Measurements from ENCODE around the gene NUS1. TPM values are rescaled to one million over a fixed set of nuclear protein-coding genes. Genes with fewer than 3 reads are reported as not detected.
"Not testable (repeated sequence)": the region's sequence is repeated elsewhere in the genome, so short reads cannot be mapped to it uniquely, and the experiment has no call there.

The NUS1 gene
- total and polyA plus RNA-seq, 5 donors from 2014 or later = 12.6 to 24.6 (median 15.9) TPM

DNA sequence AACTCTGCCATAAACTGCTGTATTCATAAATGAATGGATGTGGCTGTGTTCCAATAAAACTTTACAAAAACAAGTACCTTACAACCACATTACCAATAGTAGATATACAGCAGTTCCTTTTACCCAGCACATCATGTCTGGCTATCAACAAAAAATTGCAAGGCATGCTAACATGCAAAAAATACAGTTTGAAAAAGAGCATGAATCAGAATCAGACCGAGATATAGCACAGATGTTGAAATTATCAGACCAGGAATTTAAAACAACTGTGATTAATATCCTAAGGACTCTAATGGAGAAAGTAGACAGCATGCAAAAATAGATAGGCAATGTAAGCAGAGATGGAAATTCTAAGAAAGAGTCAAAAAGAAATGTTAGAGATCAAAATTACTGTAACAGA lies 8.4 kb upstream of the NUS1 start:
- H3K4me1 ChIP-seq (ENCODE audit: control insufficient read depth, insufficient read depth, low read length, poor library complexity, severe bottlenecking) = no peaks in the 10 kb centered on the region
- H3K9me3 Mint-ChIP-seq = no peaks in the 10 kb centered on the region
- H3K36me3 Mint-ChIP-seq = no peaks in the 10 kb centered on the region
- H3K36me3 ChIP-seq (ENCODE audit: control insufficient read depth, insufficient read depth, low read length) = no peaks in the 10 kb centered on the region
- DNase-seq (no peak), ATAC-seq (ENCODE audit: low read depth in 2 of 2) (no peak)
- no peak overlapping the region for H3K27ac Mint-ChIP-seq
- H3K27me3 ChIP-seq (ENCODE audit: control insufficient read depth, insufficient read depth, low read length) = no peaks in the 10 kb centered on the region
- no peaks in the 10 kb centered on the region for H3K9me3 ChIP-seq (ENCODE audit: control insufficient read depth in 2 of 2, low read length in 2 of 2)
- H3K4me3 Mint-ChIP-seq = no peak overlapping the region
- no peak overlapping the region for H3K27ac ChIP-seq (ENCODE audit: insufficient read depth, low read length, poor library complexity, severe bottlenecking)
- no peak overlapping the region for H3K4me3 ChIP-seq (ENCODE audit: low read depth, low read length)
- H3K27me3 Mint-ChIP-seq = no peaks in the 10 kb centered on the region
- H3K4me1 Mint-ChIP-seq = no peaks in the 10 kb centered on the region

DNA sequence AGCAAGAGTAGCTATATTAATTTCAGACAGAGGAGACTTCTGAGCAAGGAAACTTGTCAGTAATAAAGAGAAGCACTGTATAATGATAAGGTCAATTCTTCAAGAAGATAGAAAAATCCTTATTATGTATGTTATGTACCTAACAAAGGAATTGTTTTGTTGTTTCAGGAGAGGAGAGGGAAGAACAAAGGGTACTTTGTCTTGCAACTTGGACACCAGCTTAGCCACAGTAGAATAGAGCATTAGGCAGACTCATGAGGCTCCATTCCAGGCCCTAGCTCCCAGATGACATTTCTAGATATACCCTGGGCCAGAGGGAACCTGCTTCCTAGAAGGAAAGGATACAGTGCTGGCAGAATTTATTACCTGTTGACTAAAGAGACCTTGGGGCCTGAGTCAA lies 6.5 kb upstream of the NUS1 start:
- Histone ChIP-seq H3K4me1 (ENCODE audit: control insufficient read depth, insufficient read depth, low read length, poor library complexity, severe bottlenecking) (no peaks in the 10 kb centered on the region), H3K27ac (ENCODE audit: insufficient read depth, low read length, poor library complexity, severe bottlenecking) (no peak overlapping the region), H3K36me3 (ENCODE audit: control insufficient read depth, insufficient read depth, low read length) (no peaks in the 10 kb centered on the region), H3K4me3 (ENCODE audit: low read depth, low read length) (no peak overlapping the region), H3K27me3 (ENCODE audit: control insufficient read depth, insufficient read depth, low read length) (no peaks in the 10 kb centered on the region), H3K9me3 (ENCODE audit: control insufficient read depth in 2 of 2, low read length in 2 of 2) (no peaks in the 10 kb centered on the region)
- no peaks in the 10 kb centered on the region for H3K36me3 Mint-ChIP-seq
- H3K4me3 Mint-ChIP-seq = no peak overlapping the region
- H3K27ac Mint-ChIP-seq = peak overlapping the region in 1 of 3 donors; percentile 43
- DNase-seq (no peak), ATAC-seq (ENCODE audit: low read depth in 2 of 2) (no peak)
- no peaks in the 10 kb centered on the region for H3K9me3 Mint-ChIP-seq
- H3K27me3 Mint-ChIP-seq = no peaks in the 10 kb centered on the region
- H3K4me1 Mint-ChIP-seq = peaks cover 0 to 3% (median under 1%) of the 10 kb centered on the region in 4 donors

DNA sequence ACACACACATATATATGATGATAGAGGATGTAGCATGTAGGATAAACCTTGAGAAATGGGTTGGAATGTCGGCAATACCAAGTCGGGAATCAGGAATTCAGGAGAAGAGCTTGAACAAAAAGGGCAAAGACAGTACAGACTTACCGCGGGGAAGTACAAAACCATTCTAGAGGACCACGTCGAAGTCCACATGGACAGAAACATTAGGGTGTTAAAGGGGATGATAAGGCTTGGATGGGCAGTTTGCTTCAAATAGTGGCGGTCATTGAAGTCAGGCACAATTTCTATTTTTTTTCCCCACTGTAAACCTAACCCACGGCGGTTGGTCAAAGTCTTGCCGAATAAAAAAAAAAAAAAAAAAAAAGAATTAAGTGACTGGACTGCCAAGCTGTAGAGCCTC lies 766 bp upstream of the NUS1 start:
- peaks cover 14 to 50% (median 40%) of the 10 kb centered on the region in 4 donors for H3K4me1 Mint-ChIP-seq
- H3K36me3 Mint-ChIP-seq = peaks cover 10% of the 10 kb centered on the region
- Histone ChIP-seq H3K4me3 (ENCODE audit: low read depth, low read length) (peak overlapping the region; percentile 93), H3K27ac (ENCODE audit: insufficient read depth, low read length, poor library complexity, severe bottlenecking) (peak overlapping the region; percentile 62), H3K36me3 (ENCODE audit: control insufficient read depth, insufficient read depth, low read length) (no peaks in the 10 kb centered on the region), H3K9me3 (ENCODE audit: control insufficient read depth in 2 of 2, low read length in 2 of 2) (no peaks in the 10 kb centered on the region), H3K27me3 (ENCODE audit: control insufficient read depth, insufficient read depth, low read length) (no peaks in the 10 kb centered on the region), H3K4me1 (ENCODE audit: control insufficient read depth, insufficient read depth, low read length, poor library complexity, severe bottlenecking) (peaks cover 40% of the 10 kb centered on the region)
- DNase-seq = no peak
- ATAC-seq (ENCODE audit: low read depth in 2 of 2) = no peak
- H3K27me3 Mint-ChIP-seq = peaks cover 5% of the 10 kb centered on the region
- peak overlapping the region; percentile 65 to 92 (median 76) for H3K27ac Mint-ChIP-seq
- H3K9me3 Mint-ChIP-seq = peaks cover 0 to 1% (median 0%) of the 10 kb centered on the region in 7 donors
- H3K4me3 Mint-ChIP-seq = peak overlapping the region; percentile 82 to 97 (median 92)

DNA sequence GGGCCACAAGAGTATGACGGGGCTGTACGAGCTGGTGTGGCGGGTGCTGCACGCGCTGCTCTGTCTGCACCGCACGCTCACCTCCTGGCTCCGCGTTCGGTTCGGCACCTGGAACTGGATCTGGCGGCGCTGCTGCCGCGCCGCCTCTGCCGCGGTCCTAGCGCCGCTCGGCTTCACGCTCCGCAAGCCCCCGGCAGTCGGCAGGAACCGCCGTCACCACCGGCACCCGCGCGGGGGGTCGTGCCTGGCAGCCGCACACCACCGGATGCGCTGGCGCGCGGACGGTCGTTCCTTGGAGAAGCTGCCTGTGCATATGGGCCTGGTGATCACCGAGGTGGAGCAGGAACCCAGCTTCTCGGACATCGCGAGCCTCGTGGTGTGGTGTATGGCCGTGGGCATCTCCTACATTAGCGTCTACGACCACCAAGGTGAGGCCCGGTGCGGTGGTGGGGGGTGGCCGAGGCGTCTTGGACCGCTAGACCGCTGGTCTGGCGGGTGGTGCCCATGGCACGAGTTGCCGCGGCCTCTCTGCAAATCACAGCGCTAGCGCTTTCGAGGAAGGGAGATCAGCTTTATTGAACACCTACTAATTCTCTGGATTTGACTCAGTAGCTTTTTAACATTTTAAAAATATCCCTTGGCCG lies 511 bp downstream of the NUS1 start:
- peak in 2 of 3 donors; percentile 10 to 13 for DNase-seq
- Histone ChIP-seq H3K27ac (ENCODE audit: insufficient read depth, low read length, poor library complexity, severe bottlenecking) (peak overlapping the region; percentile 62), H3K4me3 (ENCODE audit: low read depth, low read length) (peak overlapping the region; percentile 68), H3K4me1 (ENCODE audit: control insufficient read depth, insufficient read depth, low read length, poor library complexity, severe bottlenecking) (peaks cover 53% of the 10 kb centered on the region)
- Mint-ChIP-seq H3K36me3 (peaks cover 14% of the 10 kb centered on the region), H3K27ac (peak overlapping the region; percentile 56 to 92 (median 92)), H3K4me3 (peak overlapping the region; percentile 82 to 97 (median 92)), H3K4me1 (peaks cover 24 to 63% (median 53%) of the 10 kb centered on the region in 4 donors)
- not testable (repeated sequence) for H3K27me3 Mint-ChIP-seq; H3K36me3 ChIP-seq (ENCODE audit: control insufficient read depth, insufficient read depth, low read length); H3K27me3 ChIP-seq (ENCODE audit: control insufficient read depth, insufficient read depth, low read length); H3K9me3 Mint-ChIP-seq; H3K9me3 ChIP-seq (ENCODE audit: control insufficient read depth in 2 of 2, low read length in 2 of 2)
- peak; percentile 31 to 39 for ATAC-seq (ENCODE audit: low read depth in 2 of 2)

DNA sequence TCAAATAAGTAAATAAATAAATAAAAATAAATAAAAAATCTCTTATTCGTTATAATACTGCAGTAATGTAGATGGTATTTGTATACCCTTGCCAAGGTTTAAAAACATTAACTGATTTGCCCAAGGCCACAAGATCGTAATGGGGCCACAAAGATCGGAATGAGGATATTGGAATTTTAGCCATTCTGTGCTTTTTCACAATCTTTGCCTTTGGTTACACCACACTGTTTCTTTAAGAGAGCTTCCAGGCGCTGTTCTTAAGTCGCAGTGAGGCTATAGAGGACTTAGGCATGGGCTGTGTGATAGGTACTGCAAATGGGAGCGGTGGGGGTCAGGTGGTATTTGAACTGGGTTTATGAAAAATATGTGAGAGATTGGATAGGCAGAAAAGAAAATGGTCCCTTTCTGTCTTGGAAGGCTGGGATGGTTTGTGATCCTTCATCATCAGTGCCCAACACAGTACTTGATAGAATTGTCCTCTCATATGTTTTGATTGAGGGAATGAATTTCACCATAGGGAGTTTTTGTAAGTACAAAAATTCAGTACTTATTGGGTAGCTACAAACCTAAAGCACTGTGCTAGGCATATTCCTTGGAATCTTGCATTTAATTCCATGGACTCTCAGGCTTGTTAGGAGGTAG lies 1.4 kb downstream of the NUS1 start:
- Histone ChIP-seq H3K27me3 (ENCODE audit: control insufficient read depth, insufficient read depth, low read length) (no peaks in the 10 kb centered on the region), H3K36me3 (ENCODE audit: control insufficient read depth, insufficient read depth, low read length) (no peaks in the 10 kb centered on the region), H3K9me3 (ENCODE audit: control insufficient read depth in 2 of 2, low read length in 2 of 2) (no peaks in the 10 kb centered on the region), H3K27ac (ENCODE audit: insufficient read depth, low read length, poor library complexity, severe bottlenecking) (no peak overlapping the region), H3K4me1 (ENCODE audit: control insufficient read depth, insufficient read depth, low read length, poor library complexity, severe bottlenecking) (peaks cover 55% of the 10 kb centered on the region), H3K4me3 (ENCODE audit: low read depth, low read length) (peak overlapping the region; percentile 64)
- Mint-ChIP-seq H3K4me1 (peaks cover 31 to 72% (median 61%) of the 10 kb centered on the region in 4 donors), H3K9me3 (peaks cover 0 to 1% (median 0%) of the 10 kb centered on the region in 7 donors), H3K27ac (peak overlapping the region in 2 of 3 donors; percentile 15 to 82), H3K36me3 (peaks cover 17% of the 10 kb centered on the region), H3K4me3 (peak overlapping the region; percentile 81 to 93 (median 88)), H3K27me3 (peaks cover 5% of the 10 kb centered on the region)
- no peak for ATAC-seq (ENCODE audit: low read depth in 2 of 2)
- DNase-seq = peak in 1 of 3 donors; percentile 5

DNA sequence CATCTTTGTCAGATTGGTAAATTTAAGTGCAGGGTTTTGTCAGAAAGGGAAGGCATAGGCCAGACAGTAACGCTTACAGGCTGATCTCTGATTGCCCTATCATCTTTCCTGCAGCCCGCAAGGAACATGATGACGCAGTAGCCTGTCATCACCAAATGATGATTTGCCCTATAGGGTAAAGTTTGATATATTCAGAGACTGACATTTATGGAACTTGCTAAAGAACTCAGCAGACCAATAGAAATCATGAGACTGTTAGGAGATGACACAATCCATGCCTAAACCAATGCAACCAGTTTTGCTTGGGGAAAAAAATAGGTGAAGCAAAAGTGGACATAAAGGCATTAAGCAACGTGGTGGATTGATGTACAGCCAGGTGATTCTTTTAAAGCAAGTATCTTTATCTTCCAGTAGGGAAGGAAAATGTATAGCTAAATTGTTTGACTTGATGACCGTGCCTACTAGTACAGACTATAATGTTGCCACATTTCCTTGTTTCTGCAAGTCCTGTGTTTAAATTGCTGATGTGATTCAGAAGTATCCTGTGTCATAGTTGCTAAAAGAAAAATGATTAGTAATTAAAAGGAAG lies 2.4 kb downstream of the NUS1 start:
- Histone ChIP-seq H3K36me3 (ENCODE audit: control insufficient read depth, insufficient read depth, low read length) (no peaks in the 10 kb centered on the region), H3K4me3 (ENCODE audit: low read depth, low read length) (peak overlapping the region; percentile 64), H3K27ac (ENCODE audit: insufficient read depth, low read length, poor library complexity, severe bottlenecking) (no peak overlapping the region), H3K9me3 (ENCODE audit: control insufficient read depth in 2 of 2, low read length in 2 of 2) (no peaks in the 10 kb centered on the region), H3K4me1 (ENCODE audit: control insufficient read depth, insufficient read depth, low read length, poor library complexity, severe bottlenecking) (peaks cover 60% of the 10 kb centered on the region), H3K27me3 (ENCODE audit: control insufficient read depth, insufficient read depth, low read length) (no peaks in the 10 kb centered on the region)
- peaks cover 5% of the 10 kb centered on the region for H3K27me3 Mint-ChIP-seq
- H3K27ac Mint-ChIP-seq = peak overlapping the region in 1 of 3 donors; percentile 15
- H3K9me3 Mint-ChIP-seq = peaks cover 0 to 2% (median 0%) of the 10 kb centered on the region in 7 donors
- ATAC-seq (ENCODE audit: low read depth in 2 of 2) (no peak), DNase-seq (peak in 1 of 3 donors; percentile 8)
- H3K4me1 Mint-ChIP-seq = peaks cover 31 to 82% (median 68%) of the 10 kb centered on the region in 4 donors
- peak overlapping the region; percentile 81 to 93 (median 88) for H3K4me3 Mint-ChIP-seq
- peaks cover 17% of the 10 kb centered on the region for H3K36me3 Mint-ChIP-seq

DNA sequence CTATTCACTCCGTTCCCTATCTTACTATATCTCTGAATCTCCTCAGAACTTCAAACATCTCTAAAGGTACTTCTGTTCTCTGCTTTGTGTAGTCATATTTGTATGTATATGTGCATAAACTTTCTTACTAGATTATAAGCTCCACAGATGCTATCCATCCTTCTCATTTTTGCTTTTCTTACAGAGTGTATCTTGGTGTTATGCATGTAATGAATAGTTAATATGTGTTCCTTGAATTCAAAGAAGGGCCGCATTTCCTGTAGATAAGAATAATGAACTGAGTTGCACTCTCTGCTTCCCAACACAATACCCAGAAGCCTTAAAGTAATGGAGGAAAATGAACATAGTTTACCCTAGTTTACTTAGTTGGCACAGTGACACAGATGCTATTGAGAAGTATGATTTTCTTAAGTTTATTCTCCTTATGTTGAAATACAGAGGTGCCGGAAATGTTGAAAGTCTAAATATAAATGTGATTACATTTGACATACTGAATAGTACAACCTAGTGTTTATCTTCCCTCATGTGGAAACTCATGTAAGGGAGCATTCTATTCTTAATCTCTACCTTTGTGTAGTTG lies 6.0 kb downstream of the NUS1 start:
- H3K4me1 ChIP-seq (ENCODE audit: control insufficient read depth, insufficient read depth, low read length, poor library complexity, severe bottlenecking) = peaks cover 55% of the 10 kb centered on the region
- ATAC-seq (ENCODE audit: low read depth in 2 of 2) = no peak

More for the DNA sequence above, 6.0 kb downstream of the NUS1 start:
- Mint-ChIP-seq H3K4me3 (peak overlapping the region; percentile 1 to 58 (median 10)), H3K27me3 (no peaks in the 10 kb centered on the region), H3K4me1 (peaks cover 50 to 83% (median 70%) of the 10 kb centered on the region in 4 donors), H3K9me3 (peaks cover 0 to 2% (median 0%) of the 10 kb centered on the region in 7 donors), H3K27ac (peak overlapping the region in 1 of 3 donors; percentile 0), H3K36me3 (peaks cover 17% of the 10 kb centered on the region)
- Histone ChIP-seq H3K4me3 (ENCODE audit: low read depth, low read length) (peak overlapping the region; percentile 13), H3K9me3 (ENCODE audit: control insufficient read depth in 2 of 2, low read length in 2 of 2) (no peaks in the 10 kb centered on the region), H3K27ac (ENCODE audit: insufficient read depth, low read length, poor library complexity, severe bottlenecking) (no peak overlapping the region), H3K27me3 (ENCODE audit: control insufficient read depth, insufficient read depth, low read length) (no peaks in the 10 kb centered on the region), H3K36me3 (ENCODE audit: control insufficient read depth, insufficient read depth, low read length) (no peaks in the 10 kb centered on the region)
- DNase-seq = no peak

All from CD4-positive, CD25-positive, alpha-beta regulatory T cell (primary cell).